NCI-H748 (cell line): ENCODE measurements around the gene TEAD4.
"Not testable (repeated sequence)": the region's sequence is repeated elsewhere in the genome, so short reads cannot be mapped to it uniquely, and the experiment has no call there.

ENCODE experiments used
- DNase-seq: peaks from one replicate; lab custom pipeline; 2025; ENCODE audit not compliant: unreplicated experiment; lab: John Stamatoyannopoulos, UW

The TEAD4 gene

GRCh38 chr12:3045989-3046388 lies 86.8 kb downstream of the TEAD4 start:
- no peak for DNase-seq

- DNase-seq, result no peak
Measured at GRCh38 chr12:3046441-3047200, 87.4 kb downstream of the TEAD4 start.

- DNase-seq, result peak; percentile 4
Measured at GRCh38 chr12:3047961-3048360, 88.8 kb downstream of the TEAD4 start.

- no peak for DNase-seq
Measured at GRCh38 chr12:3048540-3048939, 89.3 kb downstream of the TEAD4 start.

GRCh38 chr12:3049176-3049575 lies 90.0 kb downstream of the TEAD4 start:
- no peak for DNase-seq

- no peak for DNase-seq
Measured at GRCh38 chr12:3049611-3050249, 90.5 kb downstream of the TEAD4 start.

- DNase-seq, result no peak
Measured at GRCh38 chr12:3054374-3054773, 95.2 kb downstream of the TEAD4 start.

GRCh38 chr12:3055026-3055703 lies 96.0 kb downstream of the TEAD4 start:
- no peak for DNase-seq

- DNase-seq, result no peak
Measured at GRCh38 chr12:3055704-3056467, 96.7 kb downstream of the TEAD4 start.

GRCh38 chr12:3061059-3061458 lies 101.9 kb downstream of the TEAD4 start:
- DNase-seq, result no peak

GRCh38 chr12:3061501-3062215 lies 102.5 kb downstream of the TEAD4 start:
- no peak for DNase-seq

GRCh38 chr12:3065300-3065699 lies 106.1 kb downstream of the TEAD4 start:
- DNase-seq, result no peak

- DNase-seq, result not testable (repeated sequence)
Measured at GRCh38 chr12:3065846-3066245, 106.6 kb downstream of the TEAD4 start.

GRCh38 chr12:3069714-3070113 lies 110.5 kb downstream of the TEAD4 start:
- DNase-seq, result no peak

GRCh38 chr12:3071107-3071506 lies 111.9 kb downstream of the TEAD4 start:
- peak; percentile 70 for DNase-seq

- no peak for DNase-seq
Measured at GRCh38 chr12:3071710-3072109, 112.5 kb downstream of the TEAD4 start.

- DNase-seq, result peak; percentile 68
Measured at GRCh38 chr12:3073438-3074250, 114.4 kb downstream of the TEAD4 start.

- no peak for DNase-seq
Measured at GRCh38 chr12:3075315-3075714, 116.1 kb downstream of the TEAD4 start.

GRCh38 chr12:3076730-3077571 lies 117.8 kb downstream of the TEAD4 start, which contains the start of gene TSPAN9:
TSS of gene TSPAN9 (plus strand) at chr12:3077379. CDS start at chr12:3201194, 123,815 bp downstream.
- DNase-seq, result peak; percentile 62
